Measurements from ENCODE around the gene MFSD11.

DNA sequence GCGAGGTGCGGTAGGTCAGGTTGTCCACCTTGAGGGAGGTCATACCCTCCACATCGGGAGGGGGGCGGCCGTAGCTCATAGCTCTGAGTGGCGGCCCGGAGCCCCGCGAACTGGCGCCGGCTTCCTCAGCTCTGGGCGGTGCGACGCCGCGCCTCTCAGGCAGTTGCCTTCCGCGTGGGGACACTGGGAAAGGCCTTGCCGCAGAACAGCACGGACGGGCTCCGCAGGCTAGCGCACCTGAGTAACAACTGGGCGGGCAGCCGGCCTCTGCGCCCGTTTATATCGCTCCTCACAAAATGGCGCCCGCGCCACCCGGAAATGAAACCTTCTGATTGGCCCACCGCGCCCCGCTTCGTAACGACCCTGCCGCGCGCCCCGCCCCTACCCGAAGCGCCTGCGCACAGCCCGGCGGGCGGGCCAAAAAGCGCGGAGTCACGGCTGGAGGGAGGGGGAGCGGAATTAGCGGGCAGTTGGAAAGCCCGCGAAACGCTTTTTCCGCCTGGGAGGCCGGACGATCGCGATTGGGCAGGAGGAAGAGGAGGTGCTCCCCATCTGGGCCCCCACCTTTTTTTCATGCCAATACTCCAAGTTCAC, 740 bp upstream of the MFSD11 start, which contains the start of gene SRSF2:
- TF ChIP-seq CTCF (IDR thresholded peaks at IDR 0.05; ENCODE audit: insufficient read depth, low read length) (no peak), REST (IDR thresholded peaks at IDR 0.05; ENCODE audit: insufficient replicate concordance, low read depth) (peak; percentile 79), POLR2AphosphoS5 (IDR thresholded peaks at IDR 0.05; ENCODE audit: low read depth) (peak; percentile 100), SPI1 (IDR thresholded peaks at IDR 0.05; ENCODE audit: borderline replicate concordance, low read depth) (no peak)

All from HL-60 (cell line).